DND-41 (cell line): ENCODE measurements around the gene PRKAG2.

Source experiments
- ATAC-seq: fragments of 200-7000 bp; cut with Tn5 transposase; 3 replicates; pipeline ENCODE4 v1.9.1; 2021; ENCODE audit warnings: low read depth; ENCODE audit not compliant: insufficient read depth
- DNase-seq: peaks from one replicate; pipeline ENCODE4 v3.0.0-alpha.2; 2020
- H2AFZ ChIP-seq: 2 replicates; pipeline ENCODE4 v1.6.0; 2012; ENCODE audit warnings: low read depth, low read length
- H3K27ac ChIP-seq: 2 replicates; pipeline ENCODE4 v1.5.1; 2012; ENCODE audit warnings: low read length, inconsistent platforms
- H3K27me3 ChIP-seq: fragments of 200-600 bp; sonication (generic); 2 replicates; pipeline ENCODE4 v1.6.0; 2012; ENCODE audit warnings: low read length, mild to moderate bottlenecking, inconsistent platforms; ENCODE audit not compliant: insufficient read depth, poor library complexity
- H3K36me3 ChIP-seq: 2 replicates; pipeline ENCODE4 v1.5.1; 2012; ENCODE audit warnings: low read length, inconsistent platforms; ENCODE audit not compliant: insufficient read depth
- H3K4me1 ChIP-seq: 2 replicates; pipeline ENCODE4 v1.5.1; 2012; ENCODE audit warnings: mild to moderate bottlenecking, low read length; ENCODE audit not compliant: insufficient read depth
- H3K4me2 ChIP-seq: 2 replicates; pipeline ENCODE4 v1.6.0; 2012; ENCODE audit warnings: mild to moderate bottlenecking, moderate library complexity, low read length, inconsistent platforms; ENCODE audit not compliant: insufficient read depth
- H3K4me3 ChIP-seq, 2 experiments: fragments of 200-600 bp in 1 of 2; shearing (Covaris generic) in 1 of 2; 2 replicates each; pipeline ENCODE4 v1.5.1; 2012 to 2016; ENCODE audit warnings: inconsistent platforms in 2 of 2, low read length in 2 of 2, mild to moderate bottlenecking in 2 of 2, low read depth in 1 of 2, moderate library complexity in 1 of 2
- H3K79me2 ChIP-seq: 2 replicates; pipeline ENCODE4 v1.6.0; 2012; ENCODE audit warnings: low read length, inconsistent platforms; ENCODE audit not compliant: insufficient read depth
- H3K9ac ChIP-seq: 2 replicates; pipeline ENCODE4 v1.6.0; 2012; ENCODE audit warnings: low read depth, mild to moderate bottlenecking, inconsistent platforms, low read length, moderate library complexity
- H3K9me3 ChIP-seq: 2 replicates; pipeline ENCODE4 v1.5.1; 2012; ENCODE audit warnings: low read length, moderate library complexity, mild to moderate bottlenecking, inconsistent platforms; ENCODE audit not compliant: insufficient read depth, severe bottlenecking
- H4K20me1 ChIP-seq: 2 replicates; pipeline ENCODE4 v1.6.0; 2012; ENCODE audit warnings: low read length; ENCODE audit not compliant: insufficient read depth
- EZH2 ChIP-seq: IDR thresholded peaks from 3 replicates; pipeline ENCODE4 v1.6.1; 2012; ENCODE audit warnings: borderline replicate concordance, low read depth, mild to moderate bottlenecking, moderate library complexity, low read length, inconsistent platforms; ENCODE audit not compliant: severe bottlenecking
- TF ChIP-seq, protein P1 (sequence below): IDR thresholded peaks from 2 replicates; pipeline ENCODE4 v1.5.1; 2012; ENCODE audit warnings: borderline replicate concordance, low read length, moderate library complexity, mild to moderate bottlenecking; ENCODE audit not compliant: poor library complexity, severe bottlenecking; ENCODE audit errors: extremely low read depth

Gene PRKAG2

DNA sequence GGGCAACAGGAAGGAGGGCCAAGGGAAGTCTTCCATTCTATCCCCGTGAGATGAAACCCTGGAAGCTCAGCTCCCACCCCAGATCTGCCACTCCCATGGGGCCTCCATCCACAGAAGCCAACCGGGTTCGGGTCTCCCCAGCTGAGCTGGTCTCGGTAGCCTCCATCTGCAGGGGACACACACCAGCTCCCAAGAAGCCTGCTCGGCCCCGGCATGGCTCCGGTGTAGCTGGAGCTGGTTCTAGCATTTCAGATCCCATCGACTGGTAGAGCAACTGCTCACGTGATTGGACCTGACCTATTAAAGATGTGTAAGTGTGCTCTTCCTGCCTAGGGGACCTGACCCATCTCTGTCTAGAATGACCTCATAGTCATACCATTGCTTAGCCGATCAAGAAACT is 138.0 kb downstream of the PRKAG2 start:
- Histone ChIP-seq H3K36me3 (no peaks in the 10 kb centered on the region), H3K9me3 (no peaks in the 10 kb centered on the region)
- no peak for DNase-seq

DNA sequence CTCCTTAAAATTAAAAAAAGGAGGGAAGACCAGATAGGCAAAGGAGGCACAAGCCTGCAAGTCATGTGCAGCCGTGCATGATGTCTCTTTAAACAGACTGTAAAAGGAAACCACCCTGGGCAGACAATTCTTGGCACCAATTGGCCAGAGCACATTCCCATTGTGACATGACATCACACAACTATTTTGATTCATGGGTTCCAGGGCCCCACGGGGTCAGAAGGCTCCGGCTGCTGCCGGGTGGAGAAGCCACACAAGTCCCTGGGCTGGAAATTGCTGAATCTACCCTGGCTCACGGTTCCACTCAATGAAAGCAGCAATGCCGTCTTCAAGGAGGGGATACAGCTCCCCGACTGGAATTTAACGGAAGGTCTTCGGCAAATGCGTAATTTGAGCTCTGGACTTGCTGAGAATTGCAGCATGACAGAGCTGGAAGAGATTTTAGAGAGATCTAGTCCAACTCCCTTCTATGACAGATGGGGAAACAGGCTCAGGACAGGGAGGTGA is 140.5 kb downstream of the PRKAG2 start:
- no peaks in the 10 kb centered on the region for H3K4me1 ChIP-seq
- peaks cover 17% of the 10 kb centered on the region for H3K27me3 ChIP-seq
- no peaks in the 10 kb centered on the region for H3K9me3 ChIP-seq
- ATAC-seq (no peak), DNase-seq (no peak)
- H4K20me1 ChIP-seq = no peaks in the 10 kb centered on the region
- no peaks in the 10 kb centered on the region for H3K79me2 ChIP-seq
- TF ChIP-seq EZH2 = no peak
- TF ChIP-seq, protein P1, sequence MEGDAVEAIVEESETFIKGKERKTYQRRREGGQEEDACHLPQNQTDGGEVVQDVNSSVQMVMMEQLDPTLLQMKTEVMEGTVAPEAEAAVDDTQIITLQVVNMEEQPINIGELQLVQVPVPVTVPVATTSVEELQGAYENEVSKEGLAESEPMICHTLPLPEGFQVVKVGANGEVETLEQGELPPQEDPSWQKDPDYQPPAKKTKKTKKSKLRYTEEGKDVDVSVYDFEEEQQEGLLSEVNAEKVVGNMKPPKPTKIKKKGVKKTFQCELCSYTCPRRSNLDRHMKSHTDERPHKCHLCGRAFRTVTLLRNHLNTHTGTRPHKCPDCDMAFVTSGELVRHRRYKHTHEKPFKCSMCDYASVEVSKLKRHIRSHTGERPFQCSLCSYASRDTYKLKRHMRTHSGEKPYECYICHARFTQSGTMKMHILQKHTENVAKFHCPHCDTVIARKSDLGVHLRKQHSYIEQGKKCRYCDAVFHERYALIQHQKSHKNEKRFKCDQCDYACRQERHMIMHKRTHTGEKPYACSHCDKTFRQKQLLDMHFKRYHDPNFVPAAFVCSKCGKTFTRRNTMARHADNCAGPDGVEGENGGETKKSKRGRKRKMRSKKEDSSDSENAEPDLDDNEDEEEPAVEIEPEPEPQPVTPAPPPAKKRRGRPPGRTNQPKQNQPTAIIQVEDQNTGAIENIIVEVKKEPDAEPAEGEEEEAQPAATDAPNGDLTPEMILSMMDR = no peak
- H3K9ac ChIP-seq = no peak overlapping the region
- H3K4me3 ChIP-seq = no peak overlapping the region
- H3K36me3 ChIP-seq = no peaks in the 10 kb centered on the region
- no peak overlapping the region for H3K27ac ChIP-seq
- no peak overlapping the region for H3K4me2 ChIP-seq
- H2AFZ ChIP-seq = no peak overlapping the region

More for the DNA sequence above, 138.0 kb downstream of the PRKAG2 start:
- Histone ChIP-seq H2AFZ (no peak overlapping the region), H3K4me1 (no peaks in the 10 kb centered on the region), H4K20me1 (no peaks in the 10 kb centered on the region), H3K4me2 (no peak overlapping the region), H3K9ac (no peak overlapping the region), H3K27ac (no peak overlapping the region), H3K27me3 (peaks cover 22% of the 10 kb centered on the region), H3K79me2 (no peaks in the 10 kb centered on the region), H3K4me3 (no peak overlapping the region)
- no peak for TF ChIP-seq EZH2
- TF ChIP-seq, protein P1 = no peak
- no peak for ATAC-seq

DNA sequence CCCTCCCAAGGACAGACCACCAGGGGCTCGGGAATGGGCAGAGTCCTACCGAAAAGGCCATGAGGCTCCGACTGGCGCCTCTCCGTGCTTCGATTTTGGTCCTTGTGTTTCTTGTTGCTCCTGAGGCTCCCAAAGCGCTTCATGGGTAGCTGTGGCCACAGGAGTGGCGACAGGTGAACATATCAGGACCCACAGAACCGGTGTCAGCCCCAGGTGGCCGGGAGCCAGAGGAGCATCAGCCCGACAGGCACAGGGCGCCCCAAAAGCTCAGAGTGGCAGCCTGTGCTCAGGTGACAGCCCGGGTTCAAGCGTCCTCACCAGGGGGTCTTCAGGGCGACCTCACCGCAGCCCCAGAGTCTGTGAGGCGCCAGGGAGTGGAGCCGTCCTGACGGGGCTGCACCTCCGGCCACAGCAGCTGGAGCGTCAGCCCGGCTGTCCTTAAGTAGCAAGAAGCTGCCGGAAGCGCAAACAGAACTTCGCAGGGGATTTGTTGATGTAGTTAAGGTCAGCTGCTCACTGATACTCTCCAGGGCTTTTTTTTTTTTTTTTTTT is 141.0 kb downstream of the PRKAG2 start:
- no peak overlapping the region for H3K4me3 ChIP-seq
- DNase-seq (no peak), ATAC-seq (no peak)
- no peak overlapping the region for H3K9ac ChIP-seq
- no peak overlapping the region for H2AFZ ChIP-seq
- H3K4me1 ChIP-seq = no peaks in the 10 kb centered on the region
- no peaks in the 10 kb centered on the region for H3K79me2 ChIP-seq
- H3K27me3 ChIP-seq = peaks cover 17% of the 10 kb centered on the region
- H3K4me2 ChIP-seq = no peak overlapping the region
- H3K9me3 ChIP-seq = no peaks in the 10 kb centered on the region
- no peaks in the 10 kb centered on the region for H3K36me3 ChIP-seq
- TF ChIP-seq, protein P1 = no peak
- TF ChIP-seq EZH2 = no peak
- H4K20me1 ChIP-seq = no peaks in the 10 kb centered on the region
- H3K27ac ChIP-seq = no peak overlapping the region
